ENCODE measurements around the gene AZGP1.

DNA sequence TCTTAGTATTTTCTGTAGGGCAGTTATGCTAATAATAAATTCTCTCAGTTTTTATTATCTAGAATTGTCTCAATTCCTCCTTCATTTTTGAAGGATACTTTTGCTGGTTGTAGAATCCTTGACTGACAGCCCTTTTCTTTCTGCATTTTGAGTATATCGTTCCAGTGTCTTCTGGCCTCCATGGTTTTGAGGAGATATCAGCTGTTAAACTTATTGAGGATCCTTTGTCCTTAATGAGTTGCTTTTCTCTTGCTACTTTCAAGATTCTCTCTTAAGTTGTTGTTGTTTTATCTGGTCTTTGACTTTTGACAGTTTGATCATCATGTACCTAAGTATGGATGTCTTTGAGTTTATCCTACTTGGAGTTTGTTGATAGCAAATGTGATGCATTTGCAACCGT is 37.5 kb downstream of the AZGP1 start:
- TF ChIP-seq, protein P1, sequence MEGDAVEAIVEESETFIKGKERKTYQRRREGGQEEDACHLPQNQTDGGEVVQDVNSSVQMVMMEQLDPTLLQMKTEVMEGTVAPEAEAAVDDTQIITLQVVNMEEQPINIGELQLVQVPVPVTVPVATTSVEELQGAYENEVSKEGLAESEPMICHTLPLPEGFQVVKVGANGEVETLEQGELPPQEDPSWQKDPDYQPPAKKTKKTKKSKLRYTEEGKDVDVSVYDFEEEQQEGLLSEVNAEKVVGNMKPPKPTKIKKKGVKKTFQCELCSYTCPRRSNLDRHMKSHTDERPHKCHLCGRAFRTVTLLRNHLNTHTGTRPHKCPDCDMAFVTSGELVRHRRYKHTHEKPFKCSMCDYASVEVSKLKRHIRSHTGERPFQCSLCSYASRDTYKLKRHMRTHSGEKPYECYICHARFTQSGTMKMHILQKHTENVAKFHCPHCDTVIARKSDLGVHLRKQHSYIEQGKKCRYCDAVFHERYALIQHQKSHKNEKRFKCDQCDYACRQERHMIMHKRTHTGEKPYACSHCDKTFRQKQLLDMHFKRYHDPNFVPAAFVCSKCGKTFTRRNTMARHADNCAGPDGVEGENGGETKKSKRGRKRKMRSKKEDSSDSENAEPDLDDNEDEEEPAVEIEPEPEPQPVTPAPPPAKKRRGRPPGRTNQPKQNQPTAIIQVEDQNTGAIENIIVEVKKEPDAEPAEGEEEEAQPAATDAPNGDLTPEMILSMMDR (IDR thresholded peaks at IDR 0.05; ENCODE audit: low read length), result no peak
- no peak for TF ChIP-seq EZH2 (IDR thresholded peaks at IDR 0.05; ENCODE audit: borderline replicate concordance, low read length)
